HepG2 (cell line): ENCODE results near the gene WDR37. TPM values are rescaled to one million over a fixed set of nuclear protein-coding genes. Genes with fewer than 3 reads are reported as not detected.

Experiments used
- ATAC-seq: fragments of 200-7000 bp; cut with Tn5 transposase; 3 replicates; pipeline ENCODE4 v1.9.1; 2020; ENCODE audit warnings: mild to moderate bottlenecking, moderate library complexity
- BruUV-seq: library from RNA; stranded (reverse); fragments of 400-500 nt; replicated peaks from 2 replicates; lab custom pipeline; 2021; lab: Mats Ljungman, UMichigan
- CTCF ChIA-PET: fragments of 300-600 bp; formaldehyde crosslinking; extraction: SDS; loops from one replicate; lab custom pipeline; 2021; ENCODE audit warnings: low total read pairs, inconsistent platforms, low intra/inter-chr PET ratio; lab: Yijun Ruan, JAX
- POLR2A ChIA-PET: fragments of 350-600 bp; sonication (Branson Sonifier 250); formaldehyde crosslinking; loops from one replicate; lab custom pipeline; 2020; ENCODE audit warnings: antibody characterized with exemption, inconsistent platforms; lab: Yijun Ruan, JAX
- DNase-seq: peaks from one replicate; pipeline ENCODE4 v3.0.0-alpha.2; 2015; ENCODE audit warnings: low spot score
- FAIRE-seq: peaks from 3 replicates; lab custom pipeline; 2011; peaks lifted over from hg19 to GRCh38; lab: Jason Lieb, UNC
- H2AFZ ChIP-seq: one replicate; pipeline ENCODE4 v1.6.1; 2011; ENCODE audit warnings: low read length, inconsistent platforms
- H3K27ac ChIP-seq: fragments of 300-600 bp; 3 replicates; pipeline ENCODE4 v1.8.0; 2011; ENCODE audit warnings: mixed run types, mild to moderate bottlenecking, mixed read lengths, low read length, inconsistent platforms; ENCODE audit not compliant: insufficient read depth; ENCODE audit errors: extremely low read length
- H3K27me3 ChIP-seq, 2 experiments: fragments of 200-600 bp in 1 of 2; 2 replicates in 1 of 2; 3 replicates in 1 of 2; pipeline versions ENCODE4 v1.6.0 to v1.8.0; 2011; ENCODE audit warnings: low read length in 2 of 2, mild to moderate bottlenecking in 2 of 2, moderate library complexity in 2 of 2, inconsistent platforms in 1 of 2; ENCODE audit not compliant: insufficient read depth in 2 of 2, control insufficient read depth in 1 of 2
- H3K36me3 ChIP-seq, 2 experiments: fragments of 200-600 bp in 1 of 2; replicated peaks in 1 of 2; 2 replicates in 1 of 2; 3 replicates in 1 of 2; pipeline versions ENCODE4 v1.5.1 to v1.8.0; 2011; ENCODE audit warnings: low read length in 2 of 2, inconsistent platforms in 1 of 2; ENCODE audit not compliant: insufficient read depth in 2 of 2, control insufficient read depth in 1 of 2
- H3K4me1 ChIP-seq: 2 replicates; pipeline ENCODE4 v1.5.1; 2012; ENCODE audit warnings: low read length, inconsistent platforms; ENCODE audit not compliant: insufficient read depth
- H3K4me2 ChIP-seq: 2 replicates; pipeline ENCODE4 v1.6.0; 2011; ENCODE audit warnings: low read depth, low read length, inconsistent platforms
- H3K4me3 ChIP-seq, 3 experiments: fragments of 200-600 bp in 1 of 3; sonication (generic), shearing (Covaris generic) in 1 of 3; replicated peaks in 1 of 3; 2 replicates each; pipeline ENCODE4 v1.5.1; 2011 to 2016; ENCODE audit warnings: low read length in 3 of 3, inconsistent platforms in 2 of 3, low read depth in 2 of 3, mild to moderate bottlenecking in 2 of 3, control low read depth in 1 of 3, mixed read lengths in 1 of 3; ENCODE audit not compliant: insufficient read depth in 1 of 3
- H3K79me2 ChIP-seq: one replicate; pipeline ENCODE4 v1.6.1; 2011; ENCODE audit warnings: low read length, inconsistent platforms; ENCODE audit not compliant: insufficient read depth
- H3K9ac ChIP-seq: 2 replicates; pipeline ENCODE4 v1.6.0; 2011; ENCODE audit warnings: mild to moderate bottlenecking, low read depth, low read length, inconsistent platforms; ENCODE audit not compliant: insufficient read depth
- H3K9me3 ChIP-seq: 2 replicates; pipeline ENCODE4 v1.5.1; 2012; ENCODE audit warnings: mild to moderate bottlenecking, low read length
- H4K20me1 ChIP-seq: 2 replicates; pipeline ENCODE4 v1.6.0; 2011; ENCODE audit warnings: inconsistent platforms, mild to moderate bottlenecking, low read length, moderate library complexity; ENCODE audit not compliant: insufficient read depth
- ARNTL ChIP-seq: sonication (generic); formaldehyde crosslinking; IDR thresholded peaks from 2 replicates; pipeline ENCODE4 v1.4.0; 2020; ENCODE audit warnings: mild to moderate bottlenecking, missing genetic modification reagents
- CTCF ChIP-seq: sonication (generic); formaldehyde crosslinking; IDR thresholded peaks from 2 replicates; pipeline ENCODE4 v1.5.0; 2020; ENCODE audit warnings: mild to moderate bottlenecking, missing genetic modification reagents, moderate library complexity
- GFI1 ChIP-seq: sonication (generic); formaldehyde crosslinking; IDR thresholded peaks from 2 replicates; pipeline ENCODE4 v1.5.0; 2020; ENCODE audit warnings: missing genetic modification reagents, mild to moderate bottlenecking, borderline replicate concordance
- JDP2 ChIP-seq: sonication (generic); formaldehyde crosslinking; IDR thresholded peaks from 2 replicates; pipeline ENCODE4 v1.8.1; 2022; ENCODE audit warnings: missing genetic modification reagents, borderline replicate concordance
- KMT2A ChIP-seq: sonication (generic); formaldehyde crosslinking; IDR thresholded peaks from 2 replicates; pipeline ENCODE4 v1.4.0; 2020; ENCODE audit warnings: missing genetic modification reagents
- MTERF4 ChIP-seq: sonication (generic); formaldehyde crosslinking; IDR thresholded peaks from 2 replicates; pipeline ENCODE4 v1.8.0; 2023; ENCODE audit warnings: mild to moderate bottlenecking, missing genetic modification reagents
- MYC ChIP-seq: sonication (generic); formaldehyde crosslinking; IDR thresholded peaks from 2 replicates; pipeline ENCODE4 v1.9.0; 2021; ENCODE audit warnings: missing genetic modification reagents, borderline replicate concordance
- PLRG1 ChIP-seq: fragments of 450-650 bp; conservative IDR thresholded peaks from 2 replicates; pipeline ENCODE4 v1.6.1; 2016
- TFDP2 ChIP-seq: sonication (generic); formaldehyde crosslinking; IDR thresholded peaks from 2 replicates; pipeline ENCODE4 v1.4.0; 2020; ENCODE audit warnings: missing genetic modification reagents
- ZNF513 ChIP-seq: sonication (generic); formaldehyde crosslinking; conservative IDR thresholded peaks from 2 replicates; pipeline ENCODE4 v1.5.0; 2020; ENCODE audit warnings: missing genetic modification reagents
- WGBS: methylation state at CpG from one replicate; pipeline ENCODE4 v1.1.6; 2017; ENCODE audit warnings: low lambda C conversion rate; 5-methylcytosine and 5-hydroxymethylcytosine counted together
- in situ Hi-C: cut with HindIII; loops from 2 replicates; pipeline ENCODE4 v1.10.0; 2017; ENCODE audit warnings: low pct_unique_long_range_greater_than_20kb; ENCODE audit not compliant: extremely low pct_ligation_motif_present
- intact Hi-C: fragments of 100-400 bp; cut with micrococcal nuclease; formaldehyde crosslinking; loops from one replicate; pipeline ENCODE4 v1.10.0; 2022; ENCODE audit not compliant: unreplicated experiment
- polyA plus RNA-seq, 8 experiments: library from polyadenylated mRNA; depleted of rRNA in 3 of 8; stranded (reverse) in 7 of 8; unstranded in 1 of 8; fragments of >200 nt; fragmentation: Illumina TruSeq in 4 of 8; extraction: Trizol in 4 of 8; gene quantifications; 2 replicates each; pipeline versions ENCODE4 v1.2.1 to v1.2.3, GENCODE V29; 2011 to 2016; ENCODE audit warnings: low read depth in 4 of 8, missing spikeins in 1 of 8, mixed read lengths in 1 of 8; ENCODE audit not compliant: insufficient read depth in 1 of 8
- total RNA-seq, 5 experiments: library from RNA; depleted of rRNA; stranded (reverse); fragments of >200 nt; fragmentation: Illumina TruSeq; extraction: Trizol; gene quantifications; 2 replicates each; pipeline ENCODE4 v1.2.3, GENCODE V29; 2016; ENCODE audit warnings: low read depth in 1 of 5

WDR37 gene
- total and polyA plus RNA-seq, 2 of the 13 experiments (the other 11 are each of a cell fraction or from before 2014, with no cell fraction given) = 5.9 to 7.5 TPM

- no peak for FAIRE-seq
- H3K9ac ChIP-seq = no peak overlapping the region
- no peaks in the 10 kb centered on the region for H4K20me1 ChIP-seq
- H3K27me3 ChIP-seq = peaks cover 17 to 77% of the 10 kb centered on the region in 2 experiments; a peak in 4 of 5 replicates
- no peak overlapping the region for H3K4me3 ChIP-seq
- no peaks in the 10 kb centered on the region for H3K79me2 ChIP-seq
- POLR2A ChIA-PET = no interaction called here
- no peak overlapping the region for H3K4me2 ChIP-seq
- H3K36me3 ChIP-seq = no peaks in the 10 kb centered on the region
- H2AFZ ChIP-seq = no peak overlapping the region
- DNase-seq = no peak
- no TSS peak for BruUV-seq
- no peaks in the 10 kb centered on the region for H3K4me1 ChIP-seq
- WGBS = 29% methylated on average over 9 of the region's 9 CpGs
- CTCF ChIA-PET = no interaction called here
- no peak overlapping the region for H3K27ac ChIP-seq
- in situ Hi-C loops = no loop called here
- intact Hi-C loops = no loop called here
- no peak for TF ChIP-seq MYC (CRISPR knock-in tag)
- TF ChIP-seq PLRG1 = no peak
- TF ChIP-seq ARNTL (CRISPR knock-in tag) = no peak
- no peak for TF ChIP-seq ZNF513 (CRISPR knock-in tag)
- TF ChIP-seq TFDP2 (CRISPR knock-in tag) = no peak
- no peak for TF ChIP-seq MTERF4 (CRISPR knock-in tag)
- no peak for TF ChIP-seq CTCF (CRISPR knock-in tag)
- no peak for TF ChIP-seq KMT2A (CRISPR knock-in tag)
- TF ChIP-seq JDP2 = no peak
- no peak for TF ChIP-seq GFI1 (CRISPR knock-in tag)
- no peak for ATAC-seq
- no peaks in the 10 kb centered on the region for H3K9me3 ChIP-seq
Observed at GRCh38 chr10:1177936-1178335, 121.8 kb downstream of the WDR37 start.
